Neural cell (in vitro differentiated cells): ENCODE results near the gene USP15. TPM values are rescaled to one million over a fixed set of nuclear protein-coding genes. Genes with fewer than 3 reads are reported as not detected.

Experiments
- H2AFZ ChIP-seq: fragments of 200-600, 300-800 bp; sonication (generic), shearing (Covaris generic); 2 replicates; pipeline ENCODE4 v1.6.0; 2014; ENCODE audit warnings: low read depth, mild to moderate bottlenecking, antibody characterized with exemption, low read length, moderate library complexity
- H3F3A ChIP-seq: fragments of 200-600 bp; shearing (Covaris generic); 2 replicates; pipeline ENCODE4 v1.6.1; 2016; ENCODE audit warnings: mild to moderate bottlenecking, moderate library complexity, mixed read lengths, antibody characterized with exemption, low read length; ENCODE audit not compliant: insufficient read depth, poor library complexity, severe bottlenecking
- H3K27ac ChIP-seq: fragments of 200-600, 300-800 bp; sonication (generic), shearing (Covaris generic); 2 replicates; pipeline ENCODE4 v1.5.1; 2014; ENCODE audit warnings: mild to moderate bottlenecking, low read length, moderate library complexity
- H3K27me3 ChIP-seq: fragments of 300-800, 200-600 bp; sonication (generic), shearing (Covaris generic); 2 replicates; pipeline ENCODE4 v1.6.0; 2014; ENCODE audit warnings: mild to moderate bottlenecking, low read depth, low read length, moderate library complexity; ENCODE audit not compliant: insufficient read depth
- H3K36me3 ChIP-seq: fragments of 300-800, 200-600 bp; sonication (generic), shearing (Covaris generic); 2 replicates; pipeline ENCODE4 v1.5.1; 2014; ENCODE audit warnings: mild to moderate bottlenecking, antibody characterized with exemption, low read length, moderate library complexity; ENCODE audit not compliant: insufficient read depth
- H3K4me2 ChIP-seq: fragments of 300-800, 200-600 bp; sonication (generic), shearing (Covaris generic); 2 replicates; pipeline ENCODE4 v1.6.0; 2014; ENCODE audit warnings: mild to moderate bottlenecking, low read length
- H3K4me3 ChIP-seq: fragments of 300-800, 200-600 bp; sonication (generic), shearing (Covaris generic); 2 replicates; pipeline ENCODE4 v1.5.1; 2014; ENCODE audit warnings: mild to moderate bottlenecking, low read length, moderate library complexity
- H3K79me2 ChIP-seq: fragments of 200-600 bp; shearing (Covaris generic); replicated peaks from 2 replicates; pipeline ENCODE4 v1.6.0; 2014; ENCODE audit warnings: mild to moderate bottlenecking, low read length, moderate library complexity; ENCODE audit not compliant: insufficient read depth
- H3K9ac ChIP-seq: fragments of 300-800, 200-600 bp; sonication (generic), shearing (Covaris generic); 2 replicates; pipeline ENCODE4 v1.6.1; 2016; ENCODE audit warnings: mild to moderate bottlenecking, low read length, mixed read lengths
- H3K9me2 ChIP-seq: fragments of 200-600 bp; shearing (Covaris generic); 2 replicates; pipeline ENCODE4 v1.6.1; 2016; ENCODE audit warnings: mild to moderate bottlenecking, low read length, mixed read lengths; ENCODE audit not compliant: insufficient read depth
- H3K9me3 ChIP-seq: fragments of 200-600, 300-800 bp; sonication (generic), shearing (Covaris generic); 2 replicates; pipeline ENCODE4 v1.6.1; 2016; ENCODE audit warnings: mild to moderate bottlenecking, mixed run types, low read length, moderate library complexity, mixed read lengths
- H4K20me1 ChIP-seq: fragments of 200-600 bp; shearing (Covaris generic); 2 replicates; pipeline ENCODE4 v1.6.1; 2016; ENCODE audit warnings: mild to moderate bottlenecking, mixed run types; ENCODE audit not compliant: insufficient read depth
- EP300 ChIP-seq: fragments of 450-650 bp; conservative IDR thresholded peaks from 2 replicates; pipeline ENCODE4 v1.6.1; 2014; ENCODE audit warnings: antibody characterized with exemption, mild to moderate bottlenecking, moderate library complexity; ENCODE audit not compliant: poor library complexity, severe bottlenecking
- EZH2 ChIP-seq: fragments of 200-600, 300-800 bp; shearing (Covaris generic), sonication (generic); IDR thresholded peaks from 2 replicates; pipeline ENCODE4 v1.6.1; 2014; ENCODE audit warnings: antibody characterized with exemption, low read length, borderline replicate concordance, mild to moderate bottlenecking; ENCODE audit not compliant: insufficient read depth, poor library complexity, severe bottlenecking
- MXI1 ChIP-seq: fragments of 450-650 bp; conservative IDR thresholded peaks from 2 replicates; pipeline ENCODE4 v1.6.1; 2014; ENCODE audit warnings: antibody characterized with exemption, mild to moderate bottlenecking; ENCODE audit not compliant: poor library complexity, severe bottlenecking
- POLR2AphosphoS5 ChIP-seq: IDR thresholded peaks from 2 replicates; pipeline ENCODE4 v1.6.1; 2012
- RAD21 ChIP-seq: fragments of 450-650 bp; conservative IDR thresholded peaks from 2 replicates; pipeline ENCODE4 v1.6.1; 2014; ENCODE audit warnings: antibody characterized with exemption, mild to moderate bottlenecking, moderate library complexity
- SMC3 ChIP-seq: fragments of 450-650 bp; conservative IDR thresholded peaks from 2 replicates; pipeline ENCODE4 v1.6.1; 2014; ENCODE audit warnings: antibody characterized with exemption, mild to moderate bottlenecking, moderate library complexity; ENCODE audit not compliant: poor library complexity
- TAF1 ChIP-seq: IDR thresholded peaks from 2 replicates; pipeline ENCODE4 v1.6.1; 2012; ENCODE audit warnings: low read depth
- polyA plus RNA-seq: library from polyadenylated mRNA; depleted of rRNA; stranded (reverse); fragments of >200 nt; gene quantifications from 2 replicates; pipeline ENCODE4 v1.2.3, GENCODE V29; 2014
- TF ChIP-seq, protein P1 (sequence below): fragments of 450-650 bp; IDR thresholded peaks from 2 replicates; pipeline ENCODE4 v1.5.1; 2014; ENCODE audit warnings: antibody characterized with exemption, mild to moderate bottlenecking, moderate library complexity; ENCODE audit not compliant: poor library complexity, severe bottlenecking
- TF ChIP-seq, protein P2 (sequence below): IDR thresholded peaks from 2 replicates; pipeline ENCODE4 v1.6.1; 2012; ENCODE audit warnings: borderline replicate concordance

USP15 gene
- polyA plus RNA-seq, 1 donor from 2014 or later, result 113 TPM

DNA sequence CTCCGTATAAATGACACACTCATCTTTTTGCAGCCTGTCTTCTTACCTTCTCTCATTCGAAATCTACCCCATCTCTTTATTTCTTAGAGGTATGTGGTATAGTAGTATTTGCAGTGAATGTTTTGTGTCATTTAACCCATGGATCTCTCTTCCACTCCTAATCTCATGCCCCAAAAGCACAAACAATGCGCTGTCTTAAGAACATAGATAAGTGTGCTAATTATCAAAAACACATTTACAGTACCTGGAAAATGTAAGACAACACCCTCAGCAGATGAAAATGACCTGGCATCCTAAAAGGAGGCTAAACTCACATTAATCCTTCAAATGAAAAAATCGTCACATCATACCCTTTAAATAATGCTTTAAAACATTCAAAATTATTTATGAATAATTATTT lies 10.7 kb downstream of the USP15 start:
- peaks cover 92% of the 10 kb centered on the region for H3K79me2 ChIP-seq
- H3K9ac ChIP-seq, result no peak overlapping the region
- H3K27me3 ChIP-seq, result no peaks in the 10 kb centered on the region
- no peaks in the 10 kb centered on the region for H3K9me3 ChIP-seq
- no peaks in the 10 kb centered on the region for H3K9me2 ChIP-seq
- H3K4me3 ChIP-seq, result no peak overlapping the region
- no peak overlapping the region for H3K27ac ChIP-seq
- no peaks in the 10 kb centered on the region for H3F3A ChIP-seq
- TF ChIP-seq EP300, result no peak
- TF ChIP-seq RAD21, result no peak
- TF ChIP-seq MXI1, result no peak
- TF ChIP-seq, protein P1, sequence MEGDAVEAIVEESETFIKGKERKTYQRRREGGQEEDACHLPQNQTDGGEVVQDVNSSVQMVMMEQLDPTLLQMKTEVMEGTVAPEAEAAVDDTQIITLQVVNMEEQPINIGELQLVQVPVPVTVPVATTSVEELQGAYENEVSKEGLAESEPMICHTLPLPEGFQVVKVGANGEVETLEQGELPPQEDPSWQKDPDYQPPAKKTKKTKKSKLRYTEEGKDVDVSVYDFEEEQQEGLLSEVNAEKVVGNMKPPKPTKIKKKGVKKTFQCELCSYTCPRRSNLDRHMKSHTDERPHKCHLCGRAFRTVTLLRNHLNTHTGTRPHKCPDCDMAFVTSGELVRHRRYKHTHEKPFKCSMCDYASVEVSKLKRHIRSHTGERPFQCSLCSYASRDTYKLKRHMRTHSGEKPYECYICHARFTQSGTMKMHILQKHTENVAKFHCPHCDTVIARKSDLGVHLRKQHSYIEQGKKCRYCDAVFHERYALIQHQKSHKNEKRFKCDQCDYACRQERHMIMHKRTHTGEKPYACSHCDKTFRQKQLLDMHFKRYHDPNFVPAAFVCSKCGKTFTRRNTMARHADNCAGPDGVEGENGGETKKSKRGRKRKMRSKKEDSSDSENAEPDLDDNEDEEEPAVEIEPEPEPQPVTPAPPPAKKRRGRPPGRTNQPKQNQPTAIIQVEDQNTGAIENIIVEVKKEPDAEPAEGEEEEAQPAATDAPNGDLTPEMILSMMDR, result no peak
- no peak for TF ChIP-seq SMC3
- TF ChIP-seq TAF1, result no peak
- no peak for TF ChIP-seq POLR2AphosphoS5
- TF ChIP-seq, protein P2, sequence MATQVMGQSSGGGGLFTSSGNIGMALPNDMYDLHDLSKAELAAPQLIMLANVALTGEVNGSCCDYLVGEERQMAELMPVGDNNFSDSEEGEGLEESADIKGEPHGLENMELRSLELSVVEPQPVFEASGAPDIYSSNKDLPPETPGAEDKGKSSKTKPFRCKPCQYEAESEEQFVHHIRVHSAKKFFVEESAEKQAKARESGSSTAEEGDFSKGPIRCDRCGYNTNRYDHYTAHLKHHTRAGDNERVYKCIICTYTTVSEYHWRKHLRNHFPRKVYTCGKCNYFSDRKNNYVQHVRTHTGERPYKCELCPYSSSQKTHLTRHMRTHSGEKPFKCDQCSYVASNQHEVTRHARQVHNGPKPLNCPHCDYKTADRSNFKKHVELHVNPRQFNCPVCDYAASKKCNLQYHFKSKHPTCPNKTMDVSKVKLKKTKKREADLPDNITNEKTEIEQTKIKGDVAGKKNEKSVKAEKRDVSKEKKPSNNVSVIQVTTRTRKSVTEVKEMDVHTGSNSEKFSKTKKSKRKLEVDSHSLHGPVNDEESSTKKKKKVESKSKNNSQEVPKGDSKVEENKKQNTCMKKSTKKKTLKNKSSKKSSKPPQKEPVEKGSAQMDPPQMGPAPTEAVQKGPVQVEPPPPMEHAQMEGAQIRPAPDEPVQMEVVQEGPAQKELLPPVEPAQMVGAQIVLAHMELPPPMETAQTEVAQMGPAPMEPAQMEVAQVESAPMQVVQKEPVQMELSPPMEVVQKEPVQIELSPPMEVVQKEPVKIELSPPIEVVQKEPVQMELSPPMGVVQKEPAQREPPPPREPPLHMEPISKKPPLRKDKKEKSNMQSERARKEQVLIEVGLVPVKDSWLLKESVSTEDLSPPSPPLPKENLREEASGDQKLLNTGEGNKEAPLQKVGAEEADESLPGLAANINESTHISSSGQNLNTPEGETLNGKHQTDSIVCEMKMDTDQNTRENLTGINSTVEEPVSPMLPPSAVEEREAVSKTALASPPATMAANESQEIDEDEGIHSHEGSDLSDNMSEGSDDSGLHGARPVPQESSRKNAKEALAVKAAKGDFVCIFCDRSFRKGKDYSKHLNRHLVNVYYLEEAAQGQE, result no peak
- TF ChIP-seq EZH2, result no peak
- no peak overlapping the region for H3K4me2 ChIP-seq
- peaks cover 5% of the 10 kb centered on the region for H4K20me1 ChIP-seq
- no peak overlapping the region for H2AFZ ChIP-seq
- no peaks in the 10 kb centered on the region for H3K36me3 ChIP-seq

DNA sequence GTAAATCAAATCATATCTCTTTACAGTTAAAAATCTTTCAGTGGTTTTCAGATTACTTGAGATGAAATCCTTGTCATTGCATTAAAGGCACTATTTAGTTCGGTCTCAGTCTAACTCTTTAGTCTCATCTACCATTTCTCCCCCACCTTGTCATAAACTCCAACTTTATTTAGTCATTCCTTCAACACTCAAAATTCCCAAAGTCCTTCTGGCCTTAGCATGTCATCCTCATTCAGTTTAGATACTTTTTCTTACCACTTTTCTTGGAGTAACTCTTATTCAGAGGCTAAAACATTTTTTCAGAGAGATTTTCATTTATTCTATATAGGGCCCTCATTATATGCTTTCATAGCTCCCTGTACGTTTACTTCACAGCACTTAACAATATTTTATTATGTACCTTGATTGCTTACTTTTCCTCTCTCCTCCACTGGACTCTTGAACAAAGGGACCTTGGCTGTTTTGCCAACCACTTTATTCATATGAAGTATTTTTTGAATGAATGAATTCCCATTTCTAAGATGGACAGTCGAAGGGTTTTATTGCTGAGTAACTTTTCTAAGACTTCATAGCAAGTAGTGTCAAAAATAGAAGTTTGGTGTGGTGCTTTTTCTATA lies 12.8 kb downstream of the USP15 start:
- H3K4me3 ChIP-seq, result no peak overlapping the region
- H2AFZ ChIP-seq, result no peak overlapping the region
- no peaks in the 10 kb centered on the region for H3K9me3 ChIP-seq
- H3F3A ChIP-seq, result no peaks in the 10 kb centered on the region
- peaks cover 5% of the 10 kb centered on the region for H4K20me1 ChIP-seq
- no peaks in the 10 kb centered on the region for H3K27me3 ChIP-seq
- H3K79me2 ChIP-seq, result peaks cover 91% of the 10 kb centered on the region
- H3K9ac ChIP-seq, result no peak overlapping the region
- no peak overlapping the region for H3K4me2 ChIP-seq
- TF ChIP-seq MXI1, result no peak
- TF ChIP-seq EZH2, result no peak
- TF ChIP-seq, protein P1, result no peak
- TF ChIP-seq SMC3, result no peak
- TF ChIP-seq RAD21, result no peak
- no peak for TF ChIP-seq EP300
- no peak for TF ChIP-seq POLR2AphosphoS5
- TF ChIP-seq, protein P2, result no peak
- no peak for TF ChIP-seq TAF1
- H3K27ac ChIP-seq, result no peak overlapping the region
- no peaks in the 10 kb centered on the region for H3K9me2 ChIP-seq
- H3K36me3 ChIP-seq, result no peaks in the 10 kb centered on the region
